ENCODE data around the gene RUFY4.
"Not testable (repeated sequence)": the region's sequence is repeated elsewhere in the genome, so short reads cannot be mapped to it uniquely, and the experiment has no call there.

Gene RUFY4

GRCh38 chr2:218039171-218039570, 29.9 kb upstream of the RUFY4 start:
- H3K4me1 ChIP-seq (ENCODE audit: insufficient read depth, low read length): no peaks in the 10 kb centered on the region; the same call in 1 of the 2 replicates
- no peak overlapping the region for H3K9ac ChIP-seq (ENCODE audit: low read depth, low read length)
- no peaks in the 10 kb centered on the region for H3K36me3 ChIP-seq (ENCODE audit: insufficient read depth, low read length)
- H3K9me3 ChIP-seq (ENCODE audit: control insufficient read depth, insufficient read depth, low read length): peaks cover 5% of the 10 kb centered on the region

DNA sequence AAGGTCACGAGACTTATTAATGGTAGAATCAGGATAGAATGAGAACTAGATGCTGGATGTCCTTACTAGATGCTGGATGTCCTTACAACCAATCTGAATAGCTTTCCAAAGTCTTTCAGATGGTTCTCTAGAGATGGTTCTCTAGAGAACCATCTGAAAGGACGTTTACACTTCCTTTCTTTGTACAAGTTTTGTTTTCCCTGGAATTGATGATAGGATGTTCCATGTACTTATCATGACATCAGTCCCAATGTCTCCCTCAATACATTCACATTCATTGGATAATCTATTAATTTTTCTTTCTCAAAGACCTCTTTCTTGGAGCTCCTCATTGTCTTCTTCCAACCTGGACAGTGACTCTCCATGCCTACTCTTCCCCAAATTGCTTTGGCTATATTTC, 28.2 kb upstream of the RUFY4 start:
- no peak overlapping the region for H3K9ac ChIP-seq (ENCODE audit: low read depth, low read length)
- H3K4me1 ChIP-seq (ENCODE audit: insufficient read depth, low read length): no peaks in the 10 kb centered on the region; the same call in 1 of the 2 replicates

DNA sequence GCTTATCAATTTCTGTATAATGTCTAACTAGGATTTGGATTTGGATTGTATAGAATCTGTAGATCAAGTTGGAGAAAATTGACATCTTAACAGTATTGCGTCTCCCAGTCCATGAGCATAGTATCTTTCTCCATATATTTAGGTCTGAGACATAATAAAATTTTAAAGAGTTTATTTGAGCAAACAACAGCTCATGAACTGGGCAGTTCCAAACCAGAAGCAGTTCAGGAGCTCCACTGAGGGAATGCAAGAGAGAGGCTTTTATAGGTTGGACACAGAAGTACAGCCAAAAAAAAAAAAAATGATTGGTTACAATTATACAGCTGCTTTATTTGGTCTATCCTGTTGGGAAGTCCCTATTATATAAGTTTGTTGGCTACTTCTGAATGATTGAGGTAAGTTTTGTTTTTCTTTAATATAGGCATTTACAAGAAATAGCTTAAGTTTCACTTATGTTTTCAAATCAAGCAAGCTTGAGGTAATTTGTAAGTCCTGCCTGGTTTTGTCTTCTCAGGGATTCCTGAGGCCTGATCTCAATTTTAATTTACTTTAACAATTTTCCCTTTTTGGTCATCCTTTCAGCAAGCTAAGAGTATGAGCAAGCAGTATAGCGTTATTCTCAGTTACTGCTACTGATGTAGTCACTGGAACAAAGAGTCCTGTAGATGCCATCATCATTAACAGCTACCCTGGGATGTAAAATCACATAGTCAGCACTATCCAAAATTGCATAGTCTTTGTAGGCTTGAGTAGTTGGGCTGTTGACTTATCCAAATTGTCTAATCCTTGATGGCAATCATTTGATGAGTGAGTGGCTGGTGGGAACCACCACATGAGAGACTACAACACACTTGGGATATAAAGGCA, 27.5 kb upstream of the RUFY4 start:
- Histone ChIP-seq H3K4me1 (ENCODE audit: insufficient read depth, low read length) (no peaks in the 10 kb centered on the region; the same call in 1 of the 2 replicates), H3K36me3 (ENCODE audit: insufficient read depth, low read length) (no peaks in the 10 kb centered on the region), H3K9ac (ENCODE audit: low read depth, low read length) (no peak overlapping the region), H3K9me3 (ENCODE audit: control insufficient read depth, insufficient read depth, low read length) (peaks cover 5% of the 10 kb centered on the region)

More for the DNA sequence above, 28.2 kb upstream of the RUFY4 start:
- Histone ChIP-seq H3K36me3 (ENCODE audit: insufficient read depth, low read length) (no peaks in the 10 kb centered on the region), H3K9me3 (ENCODE audit: control insufficient read depth, insufficient read depth, low read length) (peaks cover 5% of the 10 kb centered on the region)

DNA sequence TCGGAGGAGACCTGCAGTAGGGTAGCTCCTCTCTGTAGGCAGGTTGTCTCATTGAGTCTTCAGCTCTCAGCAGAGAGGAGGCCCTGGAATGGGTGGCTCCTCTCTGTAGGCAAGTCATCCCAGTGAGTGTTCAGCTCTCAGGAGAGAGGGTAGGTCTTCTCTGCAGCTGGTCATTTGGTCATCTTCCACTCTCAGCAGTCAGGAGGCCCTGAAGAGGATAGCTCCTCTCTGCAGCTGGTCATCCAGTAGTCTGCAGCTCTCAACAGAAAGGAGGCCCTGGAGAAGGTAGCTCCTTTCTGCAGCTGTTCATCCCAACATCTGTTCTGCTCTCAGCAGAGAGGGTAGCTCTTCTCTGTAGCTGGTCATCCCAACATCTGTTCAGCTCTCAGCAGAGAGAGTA, 26.0 kb upstream of the RUFY4 start:
- peaks cover 5% of the 10 kb centered on the region for H3K9me3 ChIP-seq (ENCODE audit: control insufficient read depth, insufficient read depth, low read length)
- no peak overlapping the region for H3K9ac ChIP-seq (ENCODE audit: low read depth, low read length)
- H3K4me1 ChIP-seq (ENCODE audit: insufficient read depth, low read length): no peaks in the 10 kb centered on the region; the same call in 1 of the 2 replicates
- H3K36me3 ChIP-seq (ENCODE audit: insufficient read depth, low read length): no peaks in the 10 kb centered on the region

DNA sequence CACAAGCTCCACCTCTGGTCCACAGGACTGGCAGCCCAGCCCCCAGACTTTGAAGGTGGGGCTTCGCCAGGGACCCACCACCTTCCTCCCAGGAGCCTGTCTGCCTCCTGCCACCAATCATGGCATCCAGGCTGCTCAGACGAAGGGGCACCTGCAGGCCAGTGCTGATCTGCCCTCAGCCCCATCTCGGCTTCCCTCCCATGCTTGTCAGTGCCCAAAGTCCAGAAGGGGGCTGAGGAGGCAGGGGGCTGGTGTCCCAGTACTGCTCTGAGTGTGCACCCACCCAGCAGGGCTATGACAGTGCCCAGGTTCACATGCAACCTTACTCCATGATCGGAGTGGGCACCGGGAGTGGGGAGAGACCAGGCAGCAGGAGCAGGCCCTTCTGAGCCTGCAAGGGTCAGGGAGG, 25.3 kb upstream of the RUFY4 start:
- H3K36me3 ChIP-seq (ENCODE audit: insufficient read depth, low read length): no peaks in the 10 kb centered on the region
- no peak overlapping the region for H3K9ac ChIP-seq (ENCODE audit: low read depth, low read length)
- H3K9me3 ChIP-seq (ENCODE audit: control insufficient read depth, insufficient read depth, low read length): peaks cover 5% of the 10 kb centered on the region
- H3K4me1 ChIP-seq (ENCODE audit: insufficient read depth, low read length): no peaks in the 10 kb centered on the region; the same call in 1 of the 2 replicates

GRCh38 chr2:218044599-218044998, 24.5 kb upstream of the RUFY4 start:
- not testable (repeated sequence) for H3K4me1 ChIP-seq (ENCODE audit: insufficient read depth, low read length); H3K9ac ChIP-seq (ENCODE audit: low read depth, low read length)

DNA sequence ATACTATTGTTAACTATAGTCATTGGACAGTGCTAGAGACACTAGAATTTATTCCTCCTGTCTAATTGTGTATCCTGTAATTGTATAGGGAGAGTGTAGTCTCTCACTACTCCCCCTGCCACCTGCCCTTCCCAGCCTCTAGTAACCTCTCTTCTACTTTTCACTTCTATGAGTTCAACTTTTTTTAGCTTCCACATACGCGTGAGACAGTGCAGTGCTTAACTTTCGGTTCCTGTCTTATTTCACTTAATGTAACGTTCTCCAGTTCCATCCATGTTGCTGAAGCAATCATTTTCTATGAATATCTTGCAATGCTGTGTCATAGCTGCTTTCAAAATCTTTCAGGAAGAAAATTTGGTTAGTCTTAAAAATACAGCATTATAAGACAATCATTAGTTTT, 22.8 kb upstream of the RUFY4 start:
- Histone ChIP-seq H3K9me3 (ENCODE audit: control insufficient read depth, insufficient read depth, low read length) (peaks cover 5% of the 10 kb centered on the region), H3K4me1 (ENCODE audit: insufficient read depth, low read length) (no peaks in the 10 kb centered on the region), H3K36me3 (ENCODE audit: insufficient read depth, low read length) (no peaks in the 10 kb centered on the region), H3K9ac (ENCODE audit: low read depth, low read length) (no peak overlapping the region)

More at GRCh38 chr2:218044599-218044998, 24.5 kb upstream of the RUFY4 start:
- H3K36me3 ChIP-seq (ENCODE audit: insufficient read depth, low read length); H3K9me3 ChIP-seq (ENCODE audit: control insufficient read depth, insufficient read depth, low read length): not testable (repeated sequence)

DNA sequence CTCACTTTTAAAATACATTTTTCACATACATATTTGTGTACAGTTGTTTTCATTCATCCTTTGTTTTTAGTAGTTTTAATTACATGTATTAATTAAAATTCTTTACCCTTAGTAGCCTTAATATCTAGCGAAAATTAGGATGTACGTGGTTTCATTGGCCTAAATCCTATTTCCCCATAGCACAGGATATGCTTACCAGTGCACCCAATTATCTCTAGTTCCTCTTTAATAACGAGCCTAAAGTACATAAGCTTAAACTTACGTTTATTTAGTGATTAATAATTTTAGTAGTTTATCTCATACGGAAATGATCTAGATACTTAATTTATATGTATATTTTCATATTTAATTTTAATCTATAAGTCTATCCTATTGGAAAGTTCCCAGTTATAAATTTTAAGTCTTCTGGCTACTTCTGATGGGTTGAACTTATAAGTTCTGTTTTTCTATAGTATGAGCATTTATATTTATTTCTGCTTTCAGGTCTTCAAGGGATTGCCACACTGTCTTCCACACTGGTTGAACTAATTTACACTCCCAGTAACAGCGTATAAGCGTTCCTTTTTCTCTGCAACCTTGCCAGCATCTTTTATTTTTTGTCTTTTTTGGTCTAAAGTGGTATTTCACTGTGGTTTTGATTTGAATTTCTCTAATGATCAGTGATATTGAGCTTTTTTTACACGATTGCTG, 21.4 kb upstream of the RUFY4 start:
- H3K4me1 ChIP-seq (ENCODE audit: insufficient read depth, low read length): no peaks in the 10 kb centered on the region
- H3K9me3 ChIP-seq (ENCODE audit: control insufficient read depth, insufficient read depth, low read length): peaks cover 5% of the 10 kb centered on the region
- no peaks in the 10 kb centered on the region for H3K36me3 ChIP-seq (ENCODE audit: insufficient read depth, low read length)
- no peak overlapping the region for H3K9ac ChIP-seq (ENCODE audit: low read depth, low read length)

DNA sequence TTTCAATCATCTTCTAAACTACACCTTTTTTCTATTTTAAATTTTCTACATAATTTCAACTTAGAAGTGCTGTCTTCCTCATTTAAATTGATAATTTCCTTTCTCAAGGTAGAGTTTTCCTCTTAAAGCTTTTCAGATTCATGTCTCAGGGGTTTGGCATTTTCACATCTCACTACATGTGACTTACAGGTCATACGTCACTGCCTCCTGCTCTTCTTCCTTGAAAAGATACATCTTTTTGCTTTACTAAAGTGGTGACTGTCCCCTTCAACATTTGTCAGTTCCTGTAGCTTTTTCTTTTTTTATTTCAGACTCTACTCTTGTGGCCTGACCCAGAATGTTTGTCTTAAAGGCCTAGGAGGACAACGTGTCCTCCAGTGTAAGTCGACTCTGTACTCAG, 17.1 kb upstream of the RUFY4 start:
- Histone ChIP-seq H3K36me3 (ENCODE audit: insufficient read depth, low read length) (no peaks in the 10 kb centered on the region), H3K9ac (ENCODE audit: low read depth, low read length) (no peak overlapping the region), H3K9me3 (ENCODE audit: control insufficient read depth, insufficient read depth, low read length) (no peaks in the 10 kb centered on the region), H3K4me1 (ENCODE audit: insufficient read depth, low read length) (no peaks in the 10 kb centered on the region)

DNA sequence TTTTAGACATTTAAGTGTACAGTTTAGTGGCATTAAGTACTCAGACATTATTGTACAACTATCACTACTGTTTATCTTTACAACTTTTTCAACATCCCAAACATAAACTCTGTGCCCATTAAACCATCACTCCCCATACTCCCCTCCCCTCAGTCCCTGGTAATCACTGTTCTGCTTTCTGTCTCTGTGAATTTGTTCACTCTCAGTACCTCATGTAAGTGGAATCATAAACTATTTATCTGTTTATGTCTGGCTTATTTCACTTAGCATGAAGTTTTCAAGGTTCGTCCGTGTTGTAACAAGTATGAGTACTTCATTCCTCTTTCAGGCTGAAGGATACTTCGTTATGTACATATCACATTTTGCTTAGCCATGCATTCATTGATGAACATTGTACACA, 9.8 kb upstream of the RUFY4 start:
- Histone ChIP-seq H3K9ac (ENCODE audit: low read depth, low read length) (no peak overlapping the region), H3K4me1 (ENCODE audit: insufficient read depth, low read length) (no peaks in the 10 kb centered on the region), H3K36me3 (ENCODE audit: insufficient read depth, low read length) (no peaks in the 10 kb centered on the region), H3K9me3 (ENCODE audit: control insufficient read depth, insufficient read depth, low read length) (no peaks in the 10 kb centered on the region)

GRCh38 chr2:218060118-218060517, 8.9 kb upstream of the RUFY4 start:
- H3K9ac ChIP-seq (ENCODE audit: low read depth, low read length): no peak overlapping the region
- no peaks in the 10 kb centered on the region for H3K4me1 ChIP-seq (ENCODE audit: insufficient read depth, low read length)
- H3K9me3 ChIP-seq (ENCODE audit: control insufficient read depth, insufficient read depth, low read length): no peaks in the 10 kb centered on the region
- no peaks in the 10 kb centered on the region for H3K36me3 ChIP-seq (ENCODE audit: insufficient read depth, low read length)

DNA sequence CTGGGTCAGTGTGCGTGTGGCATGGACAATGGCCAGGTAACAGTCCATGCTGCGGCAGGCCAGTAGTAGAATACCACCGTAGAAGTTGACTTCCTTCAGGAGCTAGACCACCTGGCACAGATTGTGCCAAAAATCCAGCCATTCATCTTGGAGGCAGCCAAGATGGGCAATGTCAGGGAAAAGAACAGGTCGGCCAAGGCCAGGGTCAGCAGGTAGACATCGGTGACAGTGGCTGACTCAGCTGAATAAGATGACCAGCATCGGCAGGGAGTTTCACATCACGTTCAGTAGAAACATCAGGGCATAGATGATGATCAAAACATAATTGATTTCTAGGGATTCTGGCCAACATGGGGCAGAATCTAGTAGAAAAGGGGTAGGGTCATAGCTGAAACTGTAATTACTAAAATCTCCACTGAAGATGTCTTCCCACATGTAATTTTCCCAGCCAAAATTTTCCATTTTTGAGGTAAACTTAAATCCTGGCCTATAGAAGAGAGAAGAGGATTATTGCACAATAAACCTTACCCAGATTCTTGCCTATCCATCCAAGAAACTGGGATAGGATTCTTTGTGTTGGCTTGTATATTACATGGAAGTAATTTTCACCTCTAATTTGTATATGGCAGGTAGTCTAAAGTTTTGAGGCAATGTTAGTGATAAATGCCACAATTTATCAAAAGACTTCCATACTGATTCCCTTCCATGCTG, 7.9 kb upstream of the RUFY4 start:
- H3K9ac ChIP-seq (ENCODE audit: low read depth, low read length): no peak overlapping the region
- H3K4me1 ChIP-seq (ENCODE audit: insufficient read depth, low read length): no peaks in the 10 kb centered on the region
- no peaks in the 10 kb centered on the region for H3K9me3 ChIP-seq (ENCODE audit: control insufficient read depth, insufficient read depth, low read length)
- no peaks in the 10 kb centered on the region for H3K36me3 ChIP-seq (ENCODE audit: insufficient read depth, low read length)

GRCh38 chr2:218063486-218063885, 5.6 kb upstream of the RUFY4 start:
- Histone ChIP-seq H3K9ac (ENCODE audit: low read depth, low read length) (no peak overlapping the region), H3K36me3 (ENCODE audit: insufficient read depth, low read length) (no peaks in the 10 kb centered on the region), H3K9me3 (ENCODE audit: control insufficient read depth, insufficient read depth, low read length) (no peaks in the 10 kb centered on the region), H3K4me1 (ENCODE audit: insufficient read depth, low read length) (no peaks in the 10 kb centered on the region)

DNA sequence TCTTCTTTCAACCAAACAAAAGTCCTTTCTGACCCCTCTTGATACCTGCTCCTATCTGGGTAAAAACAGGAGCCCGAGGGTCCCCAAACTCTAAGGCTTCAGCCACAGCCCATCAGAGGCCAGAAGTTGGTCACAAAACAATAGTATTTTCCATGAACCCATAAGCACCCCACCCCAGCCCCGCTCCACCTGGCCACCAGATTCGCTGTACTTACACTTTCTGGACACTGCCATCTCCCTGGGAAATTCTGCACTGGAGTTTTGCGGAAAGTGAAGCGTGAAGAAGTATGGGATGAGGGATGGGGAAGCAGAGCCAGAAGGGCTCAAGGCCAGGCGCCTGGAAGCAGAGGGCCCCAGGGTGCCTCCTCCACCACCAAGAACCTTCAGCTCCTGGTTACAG, 5.2 kb upstream of the RUFY4 start:
- Histone ChIP-seq H3K9me3 (ENCODE audit: control insufficient read depth, insufficient read depth, low read length) (no peaks in the 10 kb centered on the region), H3K9ac (ENCODE audit: low read depth, low read length) (no peak overlapping the region), H3K36me3 (ENCODE audit: insufficient read depth, low read length) (no peaks in the 10 kb centered on the region), H3K4me1 (ENCODE audit: insufficient read depth, low read length) (no peaks in the 10 kb centered on the region)
